NB4 (cell line): Measurements from ENCODE around the gene EZH1.
A peak's percentile ranks its signal among the peaks of the same experiment; 100 is the strongest.

Source experiments
- DNase-seq: peaks from one replicate; pipeline ENCODE4 v3.0.0; 2010; ENCODE audit warnings: low read depth
- H3K4me3 ChIP-seq: one replicate; pipeline ENCODE4 v1.5.1; 2011; ENCODE audit warnings: mild to moderate bottlenecking, low read depth, low read length, moderate library complexity
- CTCF ChIP-seq: IDR thresholded peaks from one replicate; pipeline ENCODE4 v1.5.1; 2012; ENCODE audit warnings: low read depth, low read length
- MAX ChIP-seq: IDR thresholded peaks from 2 replicates; pipeline ENCODE4 v1.6.1; 2011; ENCODE audit warnings: low read depth, low read length
- MYC ChIP-seq: IDR thresholded peaks from 2 replicates; pipeline ENCODE4 v1.6.1; 2011; ENCODE audit warnings: low read depth, low read length
- POLR2A ChIP-seq: IDR thresholded peaks from 2 replicates; pipeline ENCODE4 v1.6.1; 2011; ENCODE audit warnings: mild to moderate bottlenecking; ENCODE audit not compliant: insufficient read length; ENCODE audit errors: extremely low read depth

EZH1 gene

GRCh38 chr17:42780851-42781638 lies 36.2 kb upstream of the EZH1 start:
- H3K4me3 ChIP-seq: no peak overlapping the region
- DNase-seq: no peak
- TF ChIP-seq MAX (no peak), CTCF (no peak), MYC (no peak), POLR2A (no peak)

GRCh38 chr17:42779936-42780850 lies 35.4 kb upstream of the EZH1 start, which contains the start of gene WNK4:
WNK4 (plus strand) TSS chr17:42780610; CDS start chr17:42780699, 89 bp downstream.
- no peak for TF ChIP-seq MYC
- no peak for TF ChIP-seq POLR2A
- no peak for TF ChIP-seq CTCF
- TF ChIP-seq MAX: no peak
- DNase-seq: no peak
- H3K4me3 ChIP-seq: no peak within 1 kb of the TSS

GRCh38 chr17:42779304-42779935 lies 34.6 kb upstream of the EZH1 start:
- no peak for DNase-seq
- TF ChIP-seq POLR2A (no peak), MAX (no peak), MYC (no peak), CTCF (no peak)
- no peak overlapping the region for H3K4me3 ChIP-seq

- TF ChIP-seq CTCF: no peak
- TF ChIP-seq MAX: no peak
- TF ChIP-seq MYC: no peak
- TF ChIP-seq POLR2A: no peak
- H3K4me3 ChIP-seq: no peak overlapping the region
- no peak for DNase-seq
Observed at GRCh38 chr17:42778570-42778969, 33.7 kb upstream of the EZH1 start.

GRCh38 chr17:42775534-42776098 lies 30.8 kb upstream of the EZH1 start:
- TF ChIP-seq CTCF (no peak), MAX (no peak), POLR2A (no peak), MYC (no peak)
- peak; percentile 75 for DNase-seq
- no peak overlapping the region for H3K4me3 ChIP-seq
